ENCODE measurements around the gene SUSD1.

DNA sequence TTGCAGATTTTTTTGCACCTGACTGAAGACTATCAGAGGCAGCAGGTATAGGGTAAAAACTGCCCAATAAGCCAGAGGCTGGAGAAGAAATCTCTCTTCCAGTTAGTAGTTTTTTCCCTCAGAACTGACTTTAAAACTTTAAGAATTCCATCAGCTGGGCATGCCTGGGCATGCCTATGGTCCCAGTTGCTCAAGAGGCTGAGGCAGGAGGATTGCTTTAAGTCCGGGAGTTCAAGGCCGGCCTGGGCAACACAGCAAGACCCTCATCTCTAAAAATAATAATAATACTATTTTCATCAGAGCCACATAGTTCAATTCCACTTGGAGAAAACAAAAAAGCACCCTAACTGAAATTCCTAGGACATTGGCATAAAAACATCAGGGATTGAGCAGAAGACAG is 30.3 kb downstream of the SUSD1 start:
- TF ChIP-seq, protein P1, sequence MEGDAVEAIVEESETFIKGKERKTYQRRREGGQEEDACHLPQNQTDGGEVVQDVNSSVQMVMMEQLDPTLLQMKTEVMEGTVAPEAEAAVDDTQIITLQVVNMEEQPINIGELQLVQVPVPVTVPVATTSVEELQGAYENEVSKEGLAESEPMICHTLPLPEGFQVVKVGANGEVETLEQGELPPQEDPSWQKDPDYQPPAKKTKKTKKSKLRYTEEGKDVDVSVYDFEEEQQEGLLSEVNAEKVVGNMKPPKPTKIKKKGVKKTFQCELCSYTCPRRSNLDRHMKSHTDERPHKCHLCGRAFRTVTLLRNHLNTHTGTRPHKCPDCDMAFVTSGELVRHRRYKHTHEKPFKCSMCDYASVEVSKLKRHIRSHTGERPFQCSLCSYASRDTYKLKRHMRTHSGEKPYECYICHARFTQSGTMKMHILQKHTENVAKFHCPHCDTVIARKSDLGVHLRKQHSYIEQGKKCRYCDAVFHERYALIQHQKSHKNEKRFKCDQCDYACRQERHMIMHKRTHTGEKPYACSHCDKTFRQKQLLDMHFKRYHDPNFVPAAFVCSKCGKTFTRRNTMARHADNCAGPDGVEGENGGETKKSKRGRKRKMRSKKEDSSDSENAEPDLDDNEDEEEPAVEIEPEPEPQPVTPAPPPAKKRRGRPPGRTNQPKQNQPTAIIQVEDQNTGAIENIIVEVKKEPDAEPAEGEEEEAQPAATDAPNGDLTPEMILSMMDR (tag by site-specific recombination; IDR thresholded peaks at IDR 0.05) = no peak
- TF ChIP-seq YY1 (tag by site-specific recombination; IDR thresholded peaks at IDR 0.05) (no peak), ZNF248 (tag by site-specific recombination; IDR thresholded peaks at IDR 0.05) (no peak), ZNF114 (tag by site-specific recombination; IDR thresholded peaks at IDR 0.05) (no peak)

Data from HEK293 (cell line).